ENCODE results near the gene ANO7.
A peak's percentile ranks its signal among the peaks of the same experiment; 100 is the strongest.

ANO7 gene

DNA sequence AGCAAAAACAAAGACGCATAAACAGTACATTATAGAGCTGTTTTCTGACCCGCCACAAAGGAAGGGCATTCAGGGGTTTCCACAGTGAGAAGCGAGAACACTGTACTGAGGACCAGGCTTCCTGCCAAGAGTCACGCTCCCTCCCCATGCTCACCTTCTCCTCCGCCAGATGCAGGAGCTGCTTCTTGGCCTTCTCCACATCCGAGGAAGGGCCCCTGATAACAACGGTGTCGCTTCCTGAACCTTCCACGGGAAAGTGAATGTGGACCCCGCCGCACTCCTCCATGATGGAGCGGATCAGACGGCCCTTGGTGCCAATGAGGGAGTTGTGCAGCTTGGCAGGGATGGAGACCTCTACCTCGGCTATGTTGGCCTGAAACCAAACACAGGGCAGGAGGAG is 53.8 kb downstream of the ANO7 start:
- DNase-seq (ENCODE audit: insufficient read length, low spot score) (no peak), FAIRE-seq (no peak)

DNA sequence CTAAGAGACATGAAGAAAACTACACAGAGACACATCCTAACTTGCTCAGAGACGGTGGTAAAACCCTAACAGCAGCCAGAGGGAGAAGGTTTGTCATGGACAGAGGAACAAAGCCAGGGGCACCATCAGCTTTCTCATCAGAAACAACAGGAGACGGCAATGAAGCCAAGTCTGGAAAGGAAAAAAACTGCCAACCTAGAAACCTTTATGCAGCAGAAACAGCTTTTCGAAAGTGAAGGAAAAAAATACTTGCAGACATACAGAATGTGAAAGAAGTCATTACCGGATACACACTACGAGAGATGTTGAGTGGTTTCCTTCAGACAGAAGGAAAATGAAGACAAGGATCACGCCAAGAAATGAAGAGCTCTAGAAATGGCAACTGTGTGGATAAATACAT is 55.9 kb downstream of the ANO7 start:
- DNase-seq (ENCODE audit: insufficient read length, low spot score) (no peak), FAIRE-seq (no peak)

DNA sequence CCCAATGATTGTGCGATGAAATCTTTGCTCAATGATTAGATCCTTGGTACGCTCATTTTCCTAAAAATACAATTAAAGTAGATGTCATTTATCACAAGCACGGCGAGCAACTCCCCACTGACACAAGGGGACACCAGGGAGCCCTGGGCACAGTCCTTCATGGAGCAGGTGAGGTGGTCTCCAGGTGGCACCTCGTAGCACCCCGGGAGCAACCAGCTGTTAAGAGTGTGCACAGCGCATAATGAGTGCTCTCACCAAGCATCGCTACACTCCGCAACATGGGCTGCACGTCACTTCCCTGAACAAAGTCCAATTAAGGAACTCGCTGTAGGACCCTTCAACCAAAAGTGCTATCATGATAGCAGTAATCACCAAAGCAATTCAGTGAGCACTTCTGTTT is 59.8 kb downstream of the ANO7 start:
- DNase-seq (ENCODE audit: insufficient read length, low spot score) (no peak), FAIRE-seq (no peak)

DNA sequence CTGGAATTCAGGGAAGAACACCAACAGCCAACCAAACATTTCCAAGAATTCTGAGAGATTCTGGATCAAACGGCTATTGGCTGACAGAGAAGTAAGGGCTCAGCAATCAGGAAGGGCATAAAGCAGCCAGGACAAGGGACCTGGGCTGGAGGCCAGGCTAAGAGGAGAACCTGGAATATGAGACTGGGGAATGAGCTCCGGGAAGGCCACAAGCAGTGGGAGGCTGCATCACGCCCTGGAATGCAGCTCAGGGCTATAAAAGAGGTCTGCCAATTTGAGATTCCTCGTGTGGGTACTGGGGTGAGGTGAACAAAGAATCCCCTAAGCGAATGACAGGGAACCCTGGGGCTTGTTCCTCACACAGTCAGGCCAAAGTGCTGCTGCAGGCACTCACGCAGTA is 60.4 kb downstream of the ANO7 start:
- FAIRE-seq (no peak), DNase-seq (ENCODE audit: insufficient read length, low spot score) (no peak)

DNA sequence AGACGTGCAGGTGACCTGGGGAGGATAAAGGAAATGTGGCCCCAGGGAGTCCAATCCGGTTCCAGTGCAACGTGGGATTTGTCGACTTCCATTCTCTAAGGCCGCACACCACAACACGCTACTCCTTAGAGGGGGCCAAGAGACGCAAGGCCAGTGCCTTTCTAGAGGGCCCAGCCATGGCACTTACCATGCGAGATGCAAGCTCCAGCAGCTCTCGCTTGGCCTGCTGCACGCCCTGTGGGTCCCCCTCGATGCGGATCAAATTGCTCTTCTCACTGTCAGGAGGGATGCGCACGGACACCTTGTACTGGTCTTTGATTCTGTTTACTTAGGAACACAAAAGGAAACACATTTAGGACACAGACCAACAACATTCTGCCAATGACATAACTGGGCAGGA is 61.2 kb downstream of the ANO7 start:
- FAIRE-seq, result no peak

DNA sequence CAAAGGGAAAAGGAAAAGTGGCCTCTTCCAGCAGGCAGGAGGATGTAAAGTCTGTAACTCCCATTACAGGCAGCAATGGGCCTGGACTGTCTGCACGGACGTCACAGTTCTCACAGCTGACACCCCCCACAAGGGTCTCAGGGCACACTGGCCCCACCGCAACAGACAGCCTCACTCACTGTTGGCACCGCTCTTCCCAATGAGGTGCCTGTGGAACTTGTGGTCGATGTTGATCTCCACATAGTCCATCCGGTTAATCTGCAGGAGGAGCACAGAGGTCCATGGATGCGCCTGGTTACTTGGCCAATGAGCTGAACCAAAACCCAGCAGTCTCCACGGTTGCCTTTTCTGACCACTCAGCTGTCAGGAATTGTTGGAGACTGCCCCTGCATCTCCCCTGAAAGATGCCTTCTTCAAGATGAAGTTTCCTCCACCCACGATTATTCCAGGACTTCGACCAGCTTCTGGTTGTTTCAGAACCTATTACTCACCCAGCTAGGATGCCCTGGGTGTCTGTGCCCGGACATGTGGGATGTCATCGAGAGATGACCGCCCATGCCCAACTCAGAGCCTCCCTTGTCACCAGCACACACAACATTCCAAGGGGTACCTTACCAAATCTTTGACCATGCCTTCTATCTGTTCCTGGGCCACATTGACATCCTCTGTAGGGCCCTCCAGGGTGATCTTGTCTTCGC is 64.5 kb downstream of the ANO7 start:
- FAIRE-seq (no peak), DNase-seq (ENCODE audit: insufficient read length, low spot score) (no peak)

More for the DNA sequence above, 61.2 kb downstream of the ANO7 start:
- no peak for DNase-seq (ENCODE audit: insufficient read length, low spot score)

DNA sequence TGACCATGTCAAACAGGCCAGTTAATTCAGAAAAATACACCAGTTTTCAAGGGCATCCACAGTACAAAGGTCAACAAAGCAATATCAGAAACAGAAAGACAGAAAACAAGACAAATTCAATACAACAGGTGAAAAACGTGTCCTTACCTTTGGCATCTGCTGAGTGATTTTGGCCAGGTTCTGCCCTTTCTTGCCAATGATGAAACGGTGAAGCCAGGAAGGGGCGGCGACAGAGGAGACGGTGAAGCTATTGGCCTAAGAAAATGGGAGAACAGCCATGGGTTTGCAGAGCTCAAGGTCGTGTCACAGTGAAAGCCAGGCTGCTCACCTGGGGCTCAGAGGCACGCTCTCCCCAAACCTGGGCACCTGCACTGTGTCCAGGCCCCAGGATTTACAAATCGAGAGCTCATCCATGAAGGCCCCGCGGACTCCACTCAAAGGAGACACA is 66.5 kb downstream of the ANO7 start:
- FAIRE-seq (no peak), DNase-seq (ENCODE audit: insufficient read length, low spot score) (no peak)

DNA sequence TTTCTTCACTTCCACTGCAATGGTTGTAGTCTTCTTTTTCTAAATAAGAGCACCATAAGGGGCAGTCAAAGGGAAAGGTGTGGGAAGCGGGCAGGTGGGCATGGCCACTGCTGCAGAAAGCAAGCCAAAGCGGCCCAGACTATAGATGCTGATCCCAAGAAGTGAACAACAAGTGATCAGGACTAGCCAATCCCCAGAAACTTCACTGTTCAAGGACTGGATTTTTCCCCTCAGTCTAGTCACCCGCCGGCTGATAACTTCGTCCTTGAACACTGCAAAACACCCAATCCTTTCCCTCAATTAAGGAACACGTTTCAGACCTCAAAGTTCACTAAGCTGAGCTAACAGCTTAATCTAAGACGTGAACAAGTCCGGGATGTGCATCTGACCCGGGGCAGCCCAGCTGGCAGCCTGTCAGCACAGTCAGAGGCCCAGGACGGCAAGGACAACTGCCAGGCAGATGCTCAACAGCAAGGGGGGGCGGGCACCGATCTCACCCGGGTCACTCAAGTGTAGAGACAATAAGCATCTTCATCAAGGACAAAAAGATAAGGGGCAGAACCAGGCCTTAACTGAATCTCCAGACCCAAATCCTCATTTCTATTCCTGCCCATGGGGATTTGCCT is 67.2 kb downstream of the ANO7 start:
- DNase-seq (ENCODE audit: insufficient read length, low spot score) (no peak), FAIRE-seq (no peak)

- no peak for FAIRE-seq
- no peak for DNase-seq (ENCODE audit: insufficient read length, low spot score)
Measured at GRCh38 chr2:241256168-241256545, 67.7 kb downstream of the ANO7 start.

DNA sequence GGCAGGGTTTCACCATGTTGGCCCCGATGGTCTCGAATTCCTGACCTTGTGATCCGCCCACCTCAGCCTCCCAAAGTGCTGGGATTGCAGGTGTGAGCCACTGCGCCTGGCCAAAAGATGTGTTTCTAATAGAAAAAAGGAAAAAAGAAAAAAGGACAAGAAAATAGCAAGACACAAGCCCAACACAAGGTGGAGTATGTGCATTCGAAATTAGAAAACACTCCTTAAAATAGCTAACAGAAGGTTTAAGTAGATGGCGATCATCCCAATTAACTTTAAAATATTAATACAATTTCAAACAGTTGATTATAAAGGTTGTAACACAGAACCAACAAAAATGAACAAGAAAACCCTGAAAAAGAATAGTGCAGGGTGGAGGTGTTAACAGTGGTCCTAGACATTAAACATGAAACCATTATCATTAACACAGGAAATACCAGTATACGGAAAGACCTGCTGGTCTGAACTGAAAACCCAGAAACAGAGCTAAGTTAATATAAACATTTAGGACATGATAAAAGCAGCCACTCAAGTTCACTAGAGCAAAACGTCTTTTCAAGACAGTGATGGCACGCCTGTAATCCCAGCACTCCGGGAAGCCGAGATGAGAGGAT is 69.0 kb downstream of the ANO7 start:
- DNase-seq (ENCODE audit: insufficient read length, low spot score), result no peak
- FAIRE-seq, result no peak

DNA sequence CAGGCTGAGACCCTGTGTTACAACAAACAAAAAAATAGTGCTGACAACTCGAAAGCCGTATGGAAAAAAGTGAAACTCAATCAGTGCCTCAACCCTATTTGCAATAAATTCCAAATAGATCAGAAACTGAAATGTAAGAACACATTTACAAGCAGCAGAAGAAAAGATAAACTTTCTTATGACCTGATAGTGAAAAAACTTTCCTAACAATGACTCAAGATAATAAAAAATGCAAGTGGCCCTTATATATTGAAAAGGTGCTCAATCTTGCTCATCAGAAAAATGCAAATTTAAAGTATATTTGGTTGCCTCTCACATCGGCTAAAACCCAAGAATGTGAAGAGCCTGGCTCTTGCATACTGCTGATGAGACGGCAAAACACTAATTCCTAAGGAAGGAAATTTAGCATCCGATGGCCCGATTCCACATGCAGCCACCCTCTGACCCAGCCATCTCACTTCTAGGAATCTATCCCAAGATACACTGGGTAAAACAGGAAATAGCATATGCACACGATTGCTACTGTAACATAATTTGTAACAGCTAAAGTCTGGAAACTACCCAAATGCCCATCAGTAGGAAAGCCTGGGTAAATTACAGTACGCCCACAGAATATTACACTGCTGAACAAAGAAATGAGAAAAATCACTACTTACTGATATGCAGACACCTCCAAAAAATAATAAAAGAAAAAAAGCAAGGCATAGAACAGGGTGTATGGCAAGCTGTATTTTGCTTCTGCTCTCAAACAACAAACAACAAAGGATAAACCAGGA is 70.2 kb downstream of the ANO7 start:
- no peak for FAIRE-seq

DNA sequence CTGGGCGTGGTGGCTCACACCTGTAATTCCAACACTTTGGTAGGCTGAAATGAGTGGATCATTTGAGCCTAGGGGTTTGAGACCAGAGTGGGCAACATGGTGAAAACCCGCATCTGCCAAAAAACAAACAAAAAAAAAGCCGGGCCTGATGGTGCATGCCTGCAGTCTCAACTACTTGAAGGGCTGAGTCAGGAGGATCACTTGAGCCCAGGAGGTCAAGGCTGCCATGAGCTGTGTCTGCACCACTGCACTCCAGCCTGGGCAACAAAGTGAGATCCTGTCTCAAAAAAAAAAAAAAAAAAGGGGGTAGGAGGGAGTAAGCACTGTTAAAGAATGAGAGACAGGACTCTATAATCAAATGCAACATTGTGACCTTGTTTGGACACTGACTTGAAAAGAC is 72.4 kb downstream of the ANO7 start:
- FAIRE-seq (no peak), DNase-seq (ENCODE audit: insufficient read length, low spot score) (no peak)

More for the DNA sequence above, 70.2 kb downstream of the ANO7 start:
- no peak for DNase-seq (ENCODE audit: insufficient read length, low spot score)

- FAIRE-seq (no peak), DNase-seq (ENCODE audit: insufficient read length, low spot score) (no peak)
Measured at GRCh38 chr2:241261628-241262027, 73.2 kb downstream of the ANO7 start.

DNA sequence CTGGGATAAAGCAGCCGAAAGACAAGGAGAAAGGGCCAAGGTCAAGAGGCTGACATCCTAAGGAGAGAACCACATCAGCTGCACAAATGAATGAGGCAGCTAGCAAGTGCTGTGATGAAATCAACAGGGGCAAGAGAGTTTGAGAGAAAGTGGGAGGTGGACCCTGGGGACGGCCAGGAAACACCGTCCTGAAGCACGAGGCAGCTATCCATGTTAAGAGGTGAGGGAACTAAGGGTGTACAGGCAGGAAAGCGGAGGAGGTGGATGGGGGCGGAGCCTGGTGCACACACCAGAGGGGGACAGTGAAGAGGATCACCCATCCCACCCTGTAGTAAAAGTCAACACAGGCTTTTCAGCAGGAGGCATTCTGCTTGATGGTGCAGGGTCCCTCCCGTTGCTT is 74.6 kb downstream of the ANO7 start:
- no peak for FAIRE-seq
- DNase-seq (ENCODE audit: insufficient read length, low spot score), result no peak

GRCh38 chr2:241265506-241265905 is 77.0 kb downstream of the ANO7 start:
- FAIRE-seq, result no peak
- no peak for DNase-seq (ENCODE audit: insufficient read length, low spot score)

DNA sequence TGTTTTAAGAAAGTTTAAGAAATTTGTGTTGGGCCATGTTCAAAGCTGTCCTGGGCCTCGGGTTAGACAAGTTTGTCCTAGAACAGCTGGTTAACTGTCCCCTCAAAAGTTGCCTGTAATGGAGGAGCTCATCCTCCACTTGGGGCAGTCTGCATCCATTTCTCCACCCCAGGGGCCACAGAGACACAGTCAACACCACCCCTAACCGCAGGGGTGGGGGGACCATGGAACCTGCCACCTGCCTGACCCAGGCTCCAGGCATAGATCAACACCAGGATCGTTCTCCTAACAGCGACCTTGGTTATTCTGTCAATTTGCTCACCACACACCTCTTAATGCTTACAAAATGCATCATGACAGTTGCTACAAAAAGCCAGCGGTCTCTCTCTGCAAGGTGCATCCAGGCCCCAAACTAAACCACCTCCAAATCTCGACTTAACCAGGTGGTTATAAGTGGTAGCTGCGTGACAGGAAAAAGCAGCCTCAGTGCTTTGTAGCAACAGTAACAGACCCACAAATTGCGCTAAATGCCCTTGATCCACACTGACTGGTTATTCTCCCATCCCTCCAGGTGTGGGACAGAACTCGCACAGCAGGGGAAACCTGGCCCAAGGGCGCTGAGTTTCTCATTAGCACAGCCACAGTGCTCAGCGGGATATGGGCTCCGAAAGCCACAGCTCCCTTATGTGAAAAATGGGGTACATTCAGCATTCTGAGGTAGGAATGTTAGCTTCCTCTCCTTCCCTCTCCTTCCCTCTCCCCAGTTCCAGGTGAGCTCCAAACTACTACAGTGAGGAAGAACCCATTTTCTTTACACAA is 79.0 kb downstream of the ANO7 start:
- no peak for FAIRE-seq
- DNase-seq (ENCODE audit: insufficient read length, low spot score), result no peak

DNA sequence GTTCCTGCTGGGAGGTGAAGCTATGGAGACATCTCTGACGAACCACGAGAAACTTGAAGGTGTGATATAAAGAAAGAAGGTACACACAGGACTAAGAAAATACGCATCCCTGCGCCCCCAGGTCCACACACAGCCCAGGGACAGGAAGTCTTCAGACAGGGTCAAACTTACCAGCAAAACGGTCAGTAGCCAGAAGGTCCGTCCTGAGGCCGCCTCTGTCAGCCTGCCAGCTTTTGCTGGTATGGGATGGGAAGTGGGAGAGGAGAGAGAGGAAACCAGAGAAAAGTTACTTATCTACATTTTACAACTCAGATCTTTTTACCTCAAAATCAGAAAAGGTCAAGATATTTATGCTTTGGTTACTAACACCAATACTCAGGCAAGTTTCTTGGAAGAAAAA is 79.8 kb downstream of the ANO7 start:
- no peak for DNase-seq (ENCODE audit: insufficient read length, low spot score)
- FAIRE-seq, result no peak

GRCh38 chr2:241268716-241269445 is 80.4 kb downstream of the ANO7 start:
- FAIRE-seq (no peak), DNase-seq (ENCODE audit: insufficient read length, low spot score) (peak; percentile 49)

GRCh38 chr2:241269707-241270520 is 81.4 kb downstream of the ANO7 start:
- FAIRE-seq (no peak), DNase-seq (ENCODE audit: insufficient read length, low spot score) (no peak)

Data from HTR-8/SVneo (cell line).